ENCODE data around the gene CSF3. TPM values are rescaled to one million over a fixed set of nuclear protein-coding genes. Genes with fewer than 3 reads are reported as not detected.

The CSF3 gene
- total and polyA plus RNA-seq, 2 of the 13 experiments (the other 11 are each of a cell fraction or from before 2014, with no cell fraction given), result 0.09 TPM; not detected in 1

DNA sequence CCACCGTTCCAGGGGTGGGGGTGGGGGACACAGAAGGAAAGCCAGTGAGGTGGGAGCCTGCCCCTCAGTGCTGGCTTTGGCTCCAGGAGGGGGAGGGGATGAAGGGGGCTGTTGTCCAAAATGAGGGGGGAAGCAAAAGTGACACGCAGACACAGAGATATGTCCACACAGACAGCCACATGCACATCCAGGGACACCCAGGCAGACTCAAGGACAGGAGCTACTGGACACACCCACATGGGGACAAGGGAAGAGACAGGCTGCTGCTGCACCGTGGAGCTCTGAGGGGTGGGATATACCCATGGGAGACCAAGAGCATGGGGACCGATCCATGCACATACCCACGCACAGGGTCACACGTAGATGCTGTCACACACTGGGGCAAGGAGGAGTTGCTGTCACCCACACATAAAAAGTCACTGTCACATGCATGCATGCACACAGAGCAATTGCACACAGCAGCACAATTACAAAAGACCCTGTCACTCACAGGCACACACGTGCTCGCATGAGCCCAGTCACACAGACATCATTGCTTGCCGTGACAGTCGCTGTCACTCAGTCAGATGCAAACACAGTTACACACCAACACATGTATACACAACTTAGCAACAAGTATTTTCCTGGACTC lies 48.8 kb downstream of the CSF3 start (continued):
- TF ChIP-seq ZNF652 (CRISPR knock-in tag; IDR thresholded peaks at IDR 0.05; ENCODE audit: borderline replicate concordance, low read depth), result no peak
- TF ChIP-seq ZNF33A (CRISPR knock-in tag; IDR thresholded peaks at IDR 0.05; ENCODE audit: borderline replicate concordance), result no peak
- TF ChIP-seq MATR3 (CRISPR knock-in tag; IDR thresholded peaks at IDR 0.05), result 0 out of 2 replicates have a peak, but pooled peaks have one; percentile 72
- TF ChIP-seq THAP11 (CRISPR knock-in tag; IDR thresholded peaks at IDR 0.05), result 0 out of 2 replicates have a peak, but pooled peaks have one; percentile 7
- TF ChIP-seq SALL1 (CRISPR knock-in tag; IDR thresholded peaks at IDR 0.05), result 0 out of 2 replicates have a peak, but pooled peaks have one; percentile 27
- TF ChIP-seq TEAD3 (CRISPR knock-in tag; optimal IDR thresholded peaks at IDR 0.05; ENCODE audit: borderline replicate concordance), result peak; percentile 43
- TF ChIP-seq ZBTB7A (CRISPR knock-in tag; IDR thresholded peaks at IDR 0.05), result peak; percentile 62; the same call in 1 of the 2 replicates
- TF ChIP-seq THYN1 (CRISPR knock-in tag; IDR thresholded peaks at IDR 0.05; ENCODE audit: borderline replicate concordance, low read depth), result no peak
- TF ChIP-seq, protein P1, sequence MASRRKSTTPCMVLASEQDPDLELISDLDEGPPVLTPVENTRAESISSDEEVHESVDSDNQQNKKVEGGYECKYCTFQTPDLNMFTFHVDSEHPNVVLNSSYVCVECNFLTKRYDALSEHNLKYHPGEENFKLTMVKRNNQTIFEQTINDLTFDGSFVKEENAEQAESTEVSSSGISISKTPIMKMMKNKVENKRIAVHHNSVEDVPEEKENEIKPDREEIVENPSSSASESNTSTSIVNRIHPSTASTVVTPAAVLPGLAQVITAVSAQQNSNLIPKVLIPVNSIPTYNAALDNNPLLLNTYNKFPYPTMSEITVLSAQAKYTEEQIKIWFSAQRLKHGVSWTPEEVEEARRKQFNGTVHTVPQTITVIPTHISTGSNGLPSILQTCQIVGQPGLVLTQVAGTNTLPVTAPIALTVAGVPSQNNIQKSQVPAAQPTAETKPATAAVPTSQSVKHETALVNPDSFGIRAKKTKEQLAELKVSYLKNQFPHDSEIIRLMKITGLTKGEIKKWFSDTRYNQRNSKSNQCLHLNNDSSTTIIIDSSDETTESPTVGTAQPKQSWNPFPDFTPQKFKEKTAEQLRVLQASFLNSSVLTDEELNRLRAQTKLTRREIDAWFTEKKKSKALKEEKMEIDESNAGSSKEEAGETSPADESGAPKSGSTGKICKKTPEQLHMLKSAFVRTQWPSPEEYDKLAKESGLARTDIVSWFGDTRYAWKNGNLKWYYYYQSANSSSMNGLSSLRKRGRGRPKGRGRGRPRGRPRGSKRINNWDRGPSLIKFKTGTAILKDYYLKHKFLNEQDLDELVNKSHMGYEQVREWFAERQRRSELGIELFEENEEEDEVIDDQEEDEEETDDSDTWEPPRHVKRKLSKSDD (CRISPR knock-in tag; IDR thresholded peaks at IDR 0.05; ENCODE audit: low read depth), result 0 out of 2 replicates have a peak, but pooled peaks have one; percentile 45
- TF ChIP-seq ZNF552 (CRISPR knock-in tag; IDR thresholded peaks at IDR 0.05; ENCODE audit: borderline replicate concordance), result no peak
- TF ChIP-seq, protein P2, sequence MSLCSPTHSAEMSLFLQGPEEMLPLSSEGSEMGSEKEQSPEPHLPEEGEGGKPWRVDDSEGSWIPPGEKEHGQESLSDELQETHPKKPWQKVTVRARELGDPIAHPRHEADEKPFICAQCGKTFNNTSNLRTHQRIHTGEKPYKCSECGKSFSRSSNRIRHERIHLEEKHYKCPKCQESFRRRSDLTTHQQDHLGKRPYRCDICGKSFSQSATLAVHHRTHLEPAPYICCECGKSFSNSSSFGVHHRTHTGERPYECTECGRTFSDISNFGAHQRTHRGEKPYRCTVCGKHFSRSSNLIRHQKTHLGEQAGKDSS (CRISPR knock-in tag; IDR thresholded peaks at IDR 0.05; ENCODE audit: borderline replicate concordance, low read depth), result 0 out of 2 replicates have a peak, but pooled peaks have one; percentile 51
- TF ChIP-seq, protein P3, sequence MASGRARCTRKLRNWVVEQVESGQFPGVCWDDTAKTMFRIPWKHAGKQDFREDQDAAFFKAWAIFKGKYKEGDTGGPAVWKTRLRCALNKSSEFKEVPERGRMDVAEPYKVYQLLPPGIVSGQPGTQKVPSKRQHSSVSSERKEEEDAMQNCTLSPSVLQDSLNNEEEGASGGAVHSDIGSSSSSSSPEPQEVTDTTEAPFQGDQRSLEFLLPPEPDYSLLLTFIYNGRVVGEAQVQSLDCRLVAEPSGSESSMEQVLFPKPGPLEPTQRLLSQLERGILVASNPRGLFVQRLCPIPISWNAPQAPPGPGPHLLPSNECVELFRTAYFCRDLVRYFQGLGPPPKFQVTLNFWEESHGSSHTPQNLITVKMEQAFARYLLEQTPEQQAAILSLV (CRISPR knock-in tag; IDR thresholded peaks at IDR 0.05; ENCODE audit: borderline replicate concordance), result 0 out of 2 replicates have a peak, but pooled peaks have one; percentile 23
- TF ChIP-seq, protein P4, sequence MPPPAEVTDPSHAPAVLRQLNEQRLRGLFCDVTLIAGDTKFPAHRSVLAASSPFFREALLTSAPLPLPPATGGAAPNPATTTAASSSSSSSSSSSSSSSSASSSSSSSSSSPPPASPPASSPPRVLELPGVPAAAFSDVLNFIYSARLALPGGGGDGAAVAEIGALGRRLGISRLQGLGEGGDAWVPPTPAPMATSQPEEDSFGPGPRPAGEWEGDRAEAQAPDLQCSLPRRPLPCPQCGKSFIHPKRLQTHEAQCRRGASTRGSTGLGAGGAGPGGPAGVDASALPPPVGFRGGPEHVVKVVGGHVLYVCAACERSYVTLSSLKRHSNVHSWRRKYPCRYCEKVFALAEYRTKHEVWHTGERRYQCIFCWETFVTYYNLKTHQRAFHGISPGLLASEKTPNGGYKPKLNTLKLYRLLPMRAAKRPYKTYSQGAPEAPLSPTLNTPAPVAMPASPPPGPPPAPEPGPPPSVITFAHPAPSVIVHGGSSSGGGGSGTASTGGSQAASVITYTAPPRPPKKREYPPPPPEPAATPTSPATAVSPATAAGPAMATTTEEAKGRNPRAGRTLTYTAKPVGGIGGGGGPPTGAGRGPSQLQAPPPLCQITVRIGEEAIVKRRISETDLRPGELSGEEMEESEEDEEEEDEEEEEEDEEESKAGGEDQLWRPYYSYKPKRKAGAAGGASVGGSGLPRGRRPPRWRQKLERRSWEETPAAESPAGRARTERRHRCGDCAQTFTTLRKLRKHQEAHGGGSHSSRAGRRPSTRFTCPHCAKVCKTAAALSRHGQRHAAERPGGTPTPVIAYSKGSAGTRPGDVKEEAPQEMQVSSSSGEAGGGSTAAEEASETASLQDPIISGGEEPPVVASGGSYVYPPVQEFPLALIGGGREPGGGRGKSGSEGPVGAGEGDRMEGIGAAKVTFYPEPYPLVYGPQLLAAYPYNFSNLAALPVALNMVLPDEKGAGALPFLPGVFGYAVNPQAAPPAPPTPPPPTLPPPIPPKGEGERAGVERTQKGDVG (CRISPR knock-in tag; IDR thresholded peaks at IDR 0.05; ENCODE audit: borderline replicate concordance), result 0 out of 2 replicates have a peak, but pooled peaks have one; percentile 51
- no peak for TF ChIP-seq ZNF281 (CRISPR knock-in tag; IDR thresholded peaks at IDR 0.05; ENCODE audit: borderline replicate concordance)

Data from HepG2 (cell line).